ENCODE data around the gene SLC4A1. TPM values are rescaled to one million over a fixed set of nuclear protein-coding genes. Genes with fewer than 3 reads are reported as not detected.
A peak's percentile ranks its signal among the peaks of the same experiment; 100 is the strongest.

Gene SLC4A1
- polyA plus RNA-seq, 2 of the 4 experiments (the other 2 are of a cell fraction): not detected

GRCh38 chr17:44202756-44203155 is 65.2 kb downstream of the SLC4A1 start:
- H3K4me3 ChIP-seq: no peak overlapping the region
- DNase-seq (ENCODE audit: low read depth in 1 of 2, low spot score in 1 of 2) (no peak), ATAC-seq (no peak), FAIRE-seq (no peak)
- 88% methylated on average over 4 of the region's 4 CpGs for WGBS (ENCODE audit: missing lambda C conversion rate)
- no peak overlapping the region for H3K4me2 ChIP-seq
- 0 out of 6 replicates have a peak overlapping the region, but pooled peaks of 1 of the 2 experiments have one; percentile 4 for H3K27ac ChIP-seq
- TF ChIP-seq RFX5 (IDR thresholded peaks at IDR 0.05) (no peak), HES2 (IDR thresholded peaks at IDR 0.05) (no peak), RCOR1 (IDR thresholded peaks at IDR 0.05; ENCODE audit: low read depth, low read length) (no peak), ZNF302 (CRISPR knock-in tag; IDR thresholded peaks at IDR 0.05) (no peak), ZFP36 (IDR thresholded peaks at IDR 0.05; ENCODE audit: borderline replicate concordance, partially characterized antibody) (no peak), BHLHE40 (IDR thresholded peaks at IDR 0.05; ENCODE audit: low read depth, low read length) (no peak), HOXB13 (CRISPR knock-in tag; IDR thresholded peaks at IDR 0.05; ENCODE audit: low read depth) (no peak), JUN (IDR thresholded peaks at IDR 0.05) (no peak), HOXB5 (CRISPR knock-in tag; IDR thresholded peaks at IDR 0.05) (no peak), REST (IDR thresholded peaks at IDR 0.05) (no peak), CHD2 (IDR thresholded peaks at IDR 0.05; ENCODE audit: low read length, partially characterized antibody) (no peak), SMC3 (IDR thresholded peaks at IDR 0.05) (no peak)
- TF ChIP-seq, protein P1, sequence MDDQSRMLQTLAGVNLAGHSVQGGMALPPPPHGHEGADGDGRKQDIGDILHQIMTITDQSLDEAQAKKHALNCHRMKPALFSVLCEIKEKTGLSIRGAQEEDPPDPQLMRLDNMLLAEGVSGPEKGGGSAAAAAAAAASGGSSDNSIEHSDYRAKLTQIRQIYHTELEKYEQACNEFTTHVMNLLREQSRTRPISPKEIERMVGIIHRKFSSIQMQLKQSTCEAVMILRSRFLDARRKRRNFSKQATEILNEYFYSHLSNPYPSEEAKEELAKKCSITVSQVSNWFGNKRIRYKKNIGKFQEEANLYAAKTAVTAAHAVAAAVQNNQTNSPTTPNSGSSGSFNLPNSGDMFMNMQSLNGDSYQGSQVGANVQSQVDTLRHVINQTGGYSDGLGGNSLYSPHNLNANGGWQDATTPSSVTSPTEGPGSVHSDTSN (IDR thresholded peaks at IDR 0.05): no peak
- no peaks in the 10 kb centered on the region for H3K9me3 ChIP-seq
- H3K4me1 ChIP-seq: peaks cover 29% of the 10 kb centered on the region
- ChIA-PET POLR2A (no interaction called here), CTCF (interaction anchor here (0.9 to 5.2 kb wide), 5 partner anchors 9 to 133 kb away, joined by 3 to 68 read pairs (median 12); partner anchors contain the start of gene UBTF)

GRCh38 chr17:44200478-44201155 is 67.3 kb downstream of the SLC4A1 start:
- Histone ChIP-seq H3K4me2 (peak overlapping the region; percentile 88), H3K4me1 (peaks cover 39% of the 10 kb centered on the region), H3K4me3 (peak overlapping the region; percentile 87), H3K27ac (peak overlapping the region; percentile 98 to 100), H3K9me3 (no peaks in the 10 kb centered on the region)
- TF ChIP-seq PHF8 (IDR thresholded peaks at IDR 0.05; ENCODE audit: borderline replicate concordance, low read depth) (peak; percentile 79), KDM5A (IDR thresholded peaks at IDR 0.05) (peak; percentile 39; the same call in 1 of the 2 replicates), SREBF2 (IDR thresholded peaks at IDR 0.05) (no peak), HEYL (CRISPR knock-in tag; IDR thresholded peaks at IDR 0.05) (no peak), MAFK (IDR thresholded peaks at IDR 0.05; ENCODE audit: partially characterized antibody) (no peak)
- FAIRE-seq: no peak
- ChIA-PET CTCF (interaction anchor here (1.4 to 5.2 kb wide), 4 partner anchors 11 to 154 kb away, joined by 3 to 68 read pairs (median 30); partner anchors contain the start of gene UBTF), POLR2A (interaction anchor here (0.6 to 4.2 kb wide), 11 partner anchors 9 to 145 kb away, joined by 3 to 28 read pairs (median 3); partner anchors contain the start of genes GRN, HDAC5, TMUB2 and UBTF)
- 19% methylated on average over 34 of the region's 36 CpGs for WGBS (ENCODE audit: missing lambda C conversion rate)
- no peak for DNase-seq (ENCODE audit: low read depth in 1 of 2, low spot score in 1 of 2)
- ATAC-seq: peak in 1 of 2 experiments; percentile 51; a peak in 3 of 6 replicates
